ENCODE results near the gene RCOR3. TPM values are rescaled to one million over a fixed set of nuclear protein-coding genes. Genes with fewer than 3 reads are reported as not detected.
"Not testable (repeated sequence)": the region's sequence is repeated elsewhere in the genome, so short reads cannot be mapped to it uniquely, and the experiment has no call there.

Gene RCOR3
- total RNA-seq, 6 donors from 2014 or later = 27.2 to 97.4 (median 46.5) TPM

GRCh38 chr1:211319892-211320291, 60.7 kb downstream of the RCOR3 start:
- DNase-seq = no peak

GRCh38 chr1:211320980-211321379, 61.8 kb downstream of the RCOR3 start:
- ATAC-seq (ENCODE audit: low FRiP score in 2 of 2) (no peak), DNase-seq (no peak)
- no peak overlapping the region for H3K4me3 ChIP-seq
- no peaks in the 10 kb centered on the region for H3K9me3 ChIP-seq
- peaks cover 0 to 3% (median under 1%) of the 10 kb centered on the region in 4 donors for H3K4me1 ChIP-seq
- 79 to 86% methylated on average over 4 of the region's 4 CpGs for WGBS, 2 donors
- peaks cover 0 to 2% (median 0%) of the 10 kb centered on the region in 4 donors for H3K36me3 ChIP-seq
- no peak for TF ChIP-seq POLR2AphosphoS5 (IDR thresholded peaks at IDR 0.05)
- no peak for TF ChIP-seq CTCF (IDR thresholded peaks at IDR 0.05)
- TF ChIP-seq EP300 (IDR thresholded peaks at IDR 0.05) = no peak
- TF ChIP-seq POLR2A (IDR thresholded peaks at IDR 0.05) = no peak
- no peaks in the 10 kb centered on the region for H3K27me3 ChIP-seq
- no peak overlapping the region for H3K27ac ChIP-seq

More at GRCh38 chr1:211319892-211320291, 60.7 kb downstream of the RCOR3 start:
- H3K4me1 ChIP-seq = peaks cover 0 to 3% (median 0%) of the 10 kb centered on the region in 4 donors
- H3K36me3 ChIP-seq = peaks cover 0 to 13% (median 0%) of the 10 kb centered on the region in 4 donors
- no peak for ATAC-seq (ENCODE audit: low FRiP score in 2 of 2)
- H3K27me3 ChIP-seq = no peaks in the 10 kb centered on the region
- H3K4me3 ChIP-seq = no peak overlapping the region
- TF ChIP-seq CTCF (IDR thresholded peaks at IDR 0.05) (no peak), POLR2AphosphoS5 (IDR thresholded peaks at IDR 0.05) (no peak), EP300 (IDR thresholded peaks at IDR 0.05) (no peak), POLR2A (IDR thresholded peaks at IDR 0.05) (no peak)
- no peak overlapping the region for H3K27ac ChIP-seq
- H3K9me3 ChIP-seq = no peaks in the 10 kb centered on the region

- H3K36me3 ChIP-seq; H3K9me3 ChIP-seq; ATAC-seq (ENCODE audit: low FRiP score in 2 of 2); H3K4me1 ChIP-seq; DNase-seq; H3K27ac ChIP-seq; H3K27me3 ChIP-seq; H3K4me3 ChIP-seq: not testable (repeated sequence)
- WGBS, 2 donors = 92 to 94% methylated on average over 7 of the region's 7 CpGs
These were observed 62.5 kb downstream of the RCOR3 start for GRCh38 chr1:211321646-211322045.

- WGBS, 2 donors = 23 to 25% methylated on average over 9 of the region's 9 CpGs
- peaks cover 8 to 12% (median 11%) of the 10 kb centered on the region in 4 donors for H3K4me1 ChIP-seq
- H3K4me3 ChIP-seq = no peak overlapping the region
- H3K36me3 ChIP-seq = no peaks in the 10 kb centered on the region
- H3K9me3 ChIP-seq = no peaks in the 10 kb centered on the region
- no peak overlapping the region for H3K27ac ChIP-seq
- no peaks in the 10 kb centered on the region for H3K27me3 ChIP-seq
- peak; percentile 50 to 78 for ATAC-seq (ENCODE audit: low FRiP score in 2 of 2)
- DNase-seq = peak in 1 of 2 donors; percentile 59
- TF ChIP-seq CTCF (IDR thresholded peaks at IDR 0.05) = peak; percentile 48 to 69 (median 62)
- no peak for TF ChIP-seq POLR2AphosphoS5 (IDR thresholded peaks at IDR 0.05)
- no peak for TF ChIP-seq POLR2A (IDR thresholded peaks at IDR 0.05)
These were observed 64.2 kb downstream of the RCOR3 start for GRCh38 chr1:211323156-211324063.

GRCh38 chr1:211324992-211325775, 66.0 kb downstream of the RCOR3 start:
- DNase-seq (no peak), ATAC-seq (ENCODE audit: low FRiP score in 2 of 2) (no peak)
- 83 to 91% methylated on average over 12 of the region's 12 CpGs for WGBS, 2 donors
- no peak for TF ChIP-seq CTCF (IDR thresholded peaks at IDR 0.05)
- Histone ChIP-seq H3K4me1 (peaks cover 8 to 21% (median 11%) of the 10 kb centered on the region in 4 donors), H3K27ac (no peak overlapping the region), H3K36me3 (no peaks in the 10 kb centered on the region), H3K9me3 (no peaks in the 10 kb centered on the region), H3K27me3 (no peaks in the 10 kb centered on the region), H3K4me3 (no peak overlapping the region)

Data from upper lobe of left lung (tissue), 6 donors.